GM18951 (cell line): ENCODE data around the gene PKN2.

Experiments
- POLR2A ChIP-seq: IDR thresholded peaks from 4 replicates; pipeline ENCODE4 v1.6.1; 2011; ENCODE audit warnings: mild to moderate bottlenecking; ENCODE audit not compliant: insufficient read length, insufficient read depth; ENCODE audit errors: extremely low read depth
- in situ Hi-C: fragments of 300-500 bp; cut with MboI; formaldehyde crosslinking; loops from one replicate; pipeline ENCODE4 v1.12.0; 2022; ENCODE audit warnings: low sequenced_read_pairs, mixed read lengths, inconsistent platforms; ENCODE audit not compliant: unreplicated experiment

Gene PKN2

GRCh38 chr1:88683541-88684481 lies at the start of gene PKN2:
Gene PKN2 (plus strand): TSS chr1:88684273. CDS start chr1:88684581, 308 bp downstream.
- in situ Hi-C loops: no loop called here
- peak; percentile 96 for TF ChIP-seq POLR2A

GRCh38 chr1:88634538-88634937 lies 49.5 kb upstream of the PKN2 start:
- TF ChIP-seq POLR2A: no peak
- in situ Hi-C loops: no loop called here

- in situ Hi-C loops: no loop called here
- no peak for TF ChIP-seq POLR2A
These were observed 44.0 kb upstream of the PKN2 start for GRCh38 chr1:88640060-88640459.

- in situ Hi-C loops: no loop called here
- TF ChIP-seq POLR2A: no peak
These were observed 38.2 kb upstream of the PKN2 start for GRCh38 chr1:88645886-88646285.

- in situ Hi-C loops: no loop called here
- no peak for TF ChIP-seq POLR2A
These were observed 37.4 kb upstream of the PKN2 start for GRCh38 chr1:88646476-88647248.

- in situ Hi-C loops: no loop called here
- no peak for TF ChIP-seq POLR2A
These were observed 36.8 kb upstream of the PKN2 start for GRCh38 chr1:88647249-88647645.

GRCh38 chr1:88647749-88648415 lies 36.2 kb upstream of the PKN2 start:
- TF ChIP-seq POLR2A: no peak
- in situ Hi-C loops: no loop called here

GRCh38 chr1:88648706-88649105 lies 35.4 kb upstream of the PKN2 start:
- no peak for TF ChIP-seq POLR2A

GRCh38 chr1:88649932-88650331 lies 34.1 kb upstream of the PKN2 start:
- no peak for TF ChIP-seq POLR2A
- in situ Hi-C loops: loop anchor here (10.0 kb wide), 1 partner anchor 225 kb away; no protein-coding TSS in a partner anchor

More at GRCh38 chr1:88648706-88649105, 35.4 kb upstream of the PKN2 start:
- in situ Hi-C loops: no loop called here

GRCh38 chr1:88650676-88651418 lies 33.2 kb upstream of the PKN2 start:
- in situ Hi-C loops: loop anchor here (10.0 kb wide), 1 partner anchor 224 kb away; no protein-coding TSS in a partner anchor
- TF ChIP-seq POLR2A: no peak

GRCh38 chr1:88655140-88655539 lies 28.9 kb upstream of the PKN2 start:
- no peak for TF ChIP-seq POLR2A
- in situ Hi-C loops: loop anchor here (10.0 kb wide), 1 partner anchor 220 kb away; no protein-coding TSS in a partner anchor

- TF ChIP-seq POLR2A: no peak
- in situ Hi-C loops: loop anchor here (10.0 kb wide), 1 partner anchor 219 kb away; no protein-coding TSS in a partner anchor
These were observed 28.3 kb upstream of the PKN2 start for GRCh38 chr1:88655685-88656299.
